HL-60/S4 (cell line): ENCODE data around the gene CRABP1.

Source experiments
- in situ Hi-C: fragments of 300-500 bp; cut with MboI; formaldehyde crosslinking; loops from 2 replicates; pipeline ENCODE4 v1.14.3; 2022; ENCODE audit warnings: low sequenced_read_pairs

The CRABP1 gene

GRCh38 chr15:78316283-78317083 lies 23.7 kb upstream of the CRABP1 start:
- in situ Hi-C loops, result loop anchor here (25.0 kb wide), 1 partner anchor 396 kb away; no protein-coding TSS in a partner anchor

GRCh38 chr15:78317145-78317836 lies 22.9 kb upstream of the CRABP1 start:
- in situ Hi-C loops, result loop anchor here (25.0 kb wide), 1 partner anchor 395 kb away; no protein-coding TSS in a partner anchor

- in situ Hi-C loops, result loop anchor here (25.0 kb wide), 1 partner anchor 393 kb away; no protein-coding TSS in a partner anchor
Observed at GRCh38 chr15:78319588-78319987, 20.6 kb upstream of the CRABP1 start.

- in situ Hi-C loops, result loop anchor here (25.0 kb wide), 1 partner anchor 392 kb away; no protein-coding TSS in a partner anchor
Observed at GRCh38 chr15:78320183-78320582, 20.0 kb upstream of the CRABP1 start.

GRCh38 chr15:78321041-78321570 lies 19.0 kb upstream of the CRABP1 start:
- in situ Hi-C loops, result loop anchor here (25.0 kb wide), 1 partner anchor 391 kb away; no protein-coding TSS in a partner anchor

- in situ Hi-C loops, result loop anchor here (25.0 kb wide), 1 partner anchor 391 kb away; no protein-coding TSS in a partner anchor
Observed at GRCh38 chr15:78321786-78322185, 18.4 kb upstream of the CRABP1 start.

- in situ Hi-C loops, result loop anchor here (25.0 kb wide), 1 partner anchor 390 kb away; no protein-coding TSS in a partner anchor
Observed at GRCh38 chr15:78322243-78322642, 17.9 kb upstream of the CRABP1 start.

- in situ Hi-C loops, result loop anchor here (25.0 kb wide), 1 partner anchor 389 kb away; no protein-coding TSS in a partner anchor
Observed at GRCh38 chr15:78322724-78323521, 17.2 kb upstream of the CRABP1 start.

- in situ Hi-C loops, result loop anchor here (25.0 kb wide), 1 partner anchor 389 kb away; no protein-coding TSS in a partner anchor
Observed at GRCh38 chr15:78323693-78324092, 16.5 kb upstream of the CRABP1 start.

- in situ Hi-C loops, result loop anchor here (25.0 kb wide), 1 partner anchor 388 kb away; no protein-coding TSS in a partner anchor
Observed at GRCh38 chr15:78324144-78324543, 16.0 kb upstream of the CRABP1 start.

- in situ Hi-C loops, result no loop called here
Observed at GRCh38 chr15:78325092-78325843, 14.9 kb upstream of the CRABP1 start.

GRCh38 chr15:78327466-78327865 lies 12.7 kb upstream of the CRABP1 start:
- in situ Hi-C loops, result no loop called here

- in situ Hi-C loops, result no loop called here
Observed at GRCh38 chr15:78329625-78330024, 10.5 kb upstream of the CRABP1 start.

GRCh38 chr15:78334845-78335244 lies 5.3 kb upstream of the CRABP1 start:
- in situ Hi-C loops, result no loop called here

- in situ Hi-C loops, result no loop called here
Observed at GRCh38 chr15:78335985-78336384, 4.2 kb upstream of the CRABP1 start.

GRCh38 chr15:78338781-78339180 lies 1.4 kb upstream of the CRABP1 start:
- in situ Hi-C loops, result no loop called here

GRCh38 chr15:78339559-78339958 lies 594 bp upstream of the CRABP1 start:
- in situ Hi-C loops, result no loop called here

GRCh38 chr15:78341057-78341987 lies 1.2 kb downstream of the CRABP1 start:
- in situ Hi-C loops, result no loop called here

- in situ Hi-C loops, result no loop called here
Observed at GRCh38 chr15:78342021-78342420, 1.9 kb downstream of the CRABP1 start.
